GM21723 (cell line): ENCODE measurements around the gene SLC39A11.

Source experiments
- ATAC-seq: cut with Tn5 transposase; IDR thresholded peaks from one replicate; pipeline ENCODE4 v1.9.1; 2021; ENCODE audit warnings: mild to moderate bottlenecking, moderate library complexity; ENCODE audit not compliant: unreplicated experiment

Gene SLC39A11

DNA sequence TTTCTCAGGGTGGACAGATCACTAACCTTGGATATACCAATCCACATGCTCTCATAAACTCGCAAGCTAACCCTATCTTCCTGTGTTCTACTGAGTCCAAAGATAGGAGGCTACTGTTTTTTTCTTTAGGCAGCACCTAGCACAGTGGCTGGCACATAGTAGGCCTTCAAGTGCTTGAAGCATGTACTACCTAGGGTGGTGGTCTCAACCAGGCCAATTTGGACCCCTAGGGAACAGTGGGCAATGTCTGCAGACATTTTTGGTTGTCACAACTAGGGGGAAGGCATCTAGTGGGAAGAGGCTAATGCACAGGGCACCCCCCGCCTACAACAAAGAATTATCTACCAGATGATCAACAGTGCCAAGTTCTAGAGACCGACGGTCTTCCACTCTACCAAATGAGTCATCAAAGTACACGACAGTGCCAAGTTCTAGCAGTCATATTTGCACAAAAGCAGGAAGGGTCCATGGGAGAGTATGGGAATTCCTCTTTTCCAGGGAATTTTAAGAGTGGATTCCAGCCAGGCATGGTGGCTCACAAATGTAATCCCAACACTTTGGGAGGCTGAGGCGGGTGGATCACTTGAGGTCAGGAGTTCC is 390.3 kb downstream of the SLC39A11 start:
- ATAC-seq: no peak

GRCh38 chr17:72700226-72700625 is 392.3 kb downstream of the SLC39A11 start:
- no peak for ATAC-seq

GRCh38 chr17:72699545-72699944 is 392.9 kb downstream of the SLC39A11 start:
- no peak for ATAC-seq

GRCh38 chr17:72697602-72698146 is 394.8 kb downstream of the SLC39A11 start:
- no peak for ATAC-seq

DNA sequence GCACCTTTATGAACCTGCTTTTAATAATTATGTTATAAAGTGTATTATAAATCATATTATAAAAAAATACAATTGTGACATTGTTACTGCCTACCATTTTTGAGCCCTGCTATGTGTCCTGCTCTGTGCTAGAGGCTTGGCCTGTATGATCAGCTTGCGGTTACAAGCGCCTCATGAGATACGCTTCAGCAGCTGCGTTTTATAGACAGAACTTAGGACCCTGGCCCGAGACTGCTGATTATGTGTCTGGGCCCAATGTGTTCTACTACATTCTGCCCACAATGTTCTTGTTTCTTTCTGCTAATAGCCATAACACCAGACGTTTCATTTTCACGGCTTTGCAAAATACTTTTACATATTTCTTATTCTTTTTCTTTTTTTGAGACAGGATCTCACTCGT is 395.8 kb downstream of the SLC39A11 start:
- no peak for ATAC-seq

GRCh38 chr17:72696156-72696555 is 396.3 kb downstream of the SLC39A11 start:
- ATAC-seq: no peak

- ATAC-seq: no peak
These were observed 398.5 kb downstream of the SLC39A11 start for GRCh38 chr17:72693956-72694355.

DNA sequence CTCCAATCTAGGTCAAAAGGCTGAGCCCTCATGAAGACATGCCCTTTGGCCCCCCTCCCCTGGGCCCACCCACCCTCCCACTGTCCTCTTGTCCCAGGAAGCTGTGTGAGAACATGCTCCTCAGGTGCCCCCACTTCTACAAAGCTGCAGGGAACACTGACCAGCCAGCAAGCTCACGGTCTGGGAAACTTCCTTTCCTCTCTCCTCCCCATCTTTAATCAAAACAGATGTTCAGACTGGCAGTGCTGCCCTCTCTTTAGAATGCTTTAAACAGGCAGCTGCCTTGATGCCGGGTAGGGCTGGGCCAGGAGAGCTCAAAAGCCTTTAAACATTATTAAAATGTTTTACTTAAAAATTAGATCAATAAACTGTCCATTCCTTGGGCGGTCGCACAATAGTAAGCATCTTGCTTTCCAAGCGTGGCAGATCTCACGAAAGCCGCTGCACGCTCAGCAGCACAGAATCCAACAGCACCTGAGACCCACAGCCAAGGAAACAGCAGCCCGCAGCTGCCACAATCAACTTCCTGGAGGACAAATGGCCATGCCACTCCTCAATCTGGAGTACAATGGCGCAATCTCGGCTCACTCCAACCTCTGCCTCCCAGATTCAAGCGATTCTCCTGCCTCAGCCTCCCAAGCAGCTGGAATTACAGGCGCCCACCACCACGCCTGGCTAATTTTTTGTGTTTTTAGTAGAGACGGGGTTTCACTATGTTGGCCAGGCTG is 399.2 kb downstream of the SLC39A11 start:
- no peak for ATAC-seq

- no peak for ATAC-seq
These were observed 399.8 kb downstream of the SLC39A11 start for GRCh38 chr17:72692676-72693075.

- ATAC-seq: no peak
These were observed 400.9 kb downstream of the SLC39A11 start for GRCh38 chr17:72691586-72691985.

- no peak for ATAC-seq
These were observed 401.5 kb downstream of the SLC39A11 start for GRCh38 chr17:72691017-72691416.

DNA sequence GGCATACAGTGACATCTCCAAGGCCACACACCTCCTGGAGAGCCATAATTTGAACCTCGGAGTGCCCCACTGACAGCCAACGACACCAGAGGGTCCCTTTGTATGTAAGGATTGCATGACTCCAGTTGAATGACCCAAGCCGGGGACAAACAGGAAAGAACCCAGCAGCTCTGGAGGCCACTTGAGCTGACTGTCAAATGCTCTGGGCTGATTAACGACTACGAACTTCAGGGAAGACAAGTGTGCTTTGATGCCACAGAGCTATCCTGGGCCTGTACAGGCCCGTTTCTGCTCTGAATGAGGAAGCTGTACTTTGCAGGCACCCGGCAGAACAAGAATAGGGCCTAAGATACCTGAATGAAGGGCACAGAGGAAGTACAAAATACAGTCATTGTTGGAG is 404.6 kb downstream of the SLC39A11 start:
- no peak for ATAC-seq

- no peak for ATAC-seq
These were observed 408.0 kb downstream of the SLC39A11 start for GRCh38 chr17:72684405-72685020.

DNA sequence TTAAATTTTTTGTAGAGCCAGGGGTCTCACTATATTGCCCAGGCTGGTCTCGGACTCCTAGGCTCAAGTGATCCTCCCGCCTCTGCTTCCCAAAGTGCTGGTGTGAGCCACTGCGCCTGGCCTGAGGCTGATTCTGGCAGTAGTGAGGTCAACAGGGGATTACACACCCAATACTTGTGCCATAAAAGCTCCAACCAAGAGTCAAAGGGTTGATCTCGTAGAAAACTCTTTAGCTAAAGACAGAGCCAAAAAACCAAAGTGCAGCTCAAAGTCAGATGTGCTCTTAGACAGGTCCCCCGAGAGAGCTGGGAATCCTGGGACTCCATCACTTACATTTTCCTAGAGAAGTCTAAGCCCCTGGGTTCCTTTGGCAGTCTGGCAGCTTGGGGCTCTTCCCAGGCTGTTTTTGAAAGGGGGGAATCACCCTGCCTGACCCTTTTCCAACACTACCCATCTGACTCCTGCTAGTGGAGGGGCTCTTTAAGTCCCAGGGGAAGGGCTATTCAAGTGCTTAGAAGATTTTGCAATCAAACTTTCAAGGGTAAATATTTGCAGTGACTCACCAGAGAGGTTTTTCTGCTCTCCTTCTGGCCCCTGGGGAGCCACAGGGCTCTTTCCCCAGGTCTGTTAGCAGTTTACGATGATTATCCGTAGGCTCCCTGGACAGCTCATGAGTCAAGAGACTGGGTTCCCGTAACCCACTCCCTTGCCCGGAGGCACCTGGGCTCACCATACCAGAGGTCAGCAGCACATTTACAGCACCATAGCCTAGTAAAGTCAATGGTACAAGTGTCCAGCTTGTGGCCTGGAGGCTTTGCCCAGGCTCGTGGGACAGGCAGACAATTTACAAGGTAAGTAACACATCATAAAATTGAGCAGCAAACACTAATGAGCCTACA is 408.7 kb downstream of the SLC39A11 start:
- ATAC-seq: no peak

DNA sequence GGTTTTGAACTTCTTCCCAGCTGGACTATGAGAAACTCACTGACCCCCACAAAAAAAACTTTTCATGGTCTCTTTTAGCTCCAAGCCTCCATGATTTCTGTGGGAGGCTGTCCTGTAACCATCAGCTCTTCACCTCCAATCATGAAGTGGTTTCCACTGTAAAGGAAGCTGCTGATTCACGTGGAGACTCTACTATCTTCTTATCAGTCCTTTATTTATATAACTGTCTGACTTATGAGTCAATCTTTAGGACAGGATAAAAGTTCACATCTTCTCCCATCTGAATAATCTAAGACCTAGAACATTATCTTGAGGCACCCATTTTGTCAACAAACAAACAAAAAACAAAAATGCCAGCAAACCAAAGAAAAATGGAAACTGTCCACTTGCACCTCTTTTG is 409.9 kb downstream of the SLC39A11 start:
- no peak for ATAC-seq

- no peak for ATAC-seq
These were observed 410.6 kb downstream of the SLC39A11 start for GRCh38 chr17:72681844-72682243.

DNA sequence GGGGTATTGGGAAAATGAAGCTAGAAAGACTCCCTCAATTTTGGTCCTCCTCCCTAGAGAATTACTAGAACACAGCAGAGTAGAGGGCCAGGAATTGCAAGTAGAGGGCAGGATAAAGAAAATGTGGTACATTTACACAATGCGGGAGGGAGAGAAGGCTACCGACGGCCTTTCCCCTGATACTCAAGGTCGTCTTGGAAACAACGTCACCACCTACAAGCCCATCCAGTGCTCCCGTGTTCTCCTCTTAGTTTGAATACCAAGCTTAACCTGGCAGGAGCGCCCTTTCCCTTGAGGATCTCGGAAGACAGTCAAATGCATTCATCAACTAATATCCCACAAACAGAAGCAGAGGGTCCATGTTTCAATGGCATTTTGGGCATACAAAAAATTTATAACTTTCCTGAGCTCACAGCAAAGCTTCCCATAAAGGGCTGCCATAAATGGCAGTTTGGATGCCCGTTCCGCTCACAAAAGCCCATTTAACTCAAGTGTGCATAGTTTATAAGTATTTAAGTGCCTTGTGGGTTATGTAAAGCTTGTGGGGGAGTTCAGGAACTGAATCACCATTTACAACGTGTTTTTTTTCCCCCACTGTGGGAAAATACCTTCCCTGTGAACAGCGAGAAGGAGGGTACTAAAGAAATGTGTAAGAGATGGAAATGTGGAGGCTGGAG is 414.6 kb downstream of the SLC39A11 start:
- no peak for ATAC-seq

DNA sequence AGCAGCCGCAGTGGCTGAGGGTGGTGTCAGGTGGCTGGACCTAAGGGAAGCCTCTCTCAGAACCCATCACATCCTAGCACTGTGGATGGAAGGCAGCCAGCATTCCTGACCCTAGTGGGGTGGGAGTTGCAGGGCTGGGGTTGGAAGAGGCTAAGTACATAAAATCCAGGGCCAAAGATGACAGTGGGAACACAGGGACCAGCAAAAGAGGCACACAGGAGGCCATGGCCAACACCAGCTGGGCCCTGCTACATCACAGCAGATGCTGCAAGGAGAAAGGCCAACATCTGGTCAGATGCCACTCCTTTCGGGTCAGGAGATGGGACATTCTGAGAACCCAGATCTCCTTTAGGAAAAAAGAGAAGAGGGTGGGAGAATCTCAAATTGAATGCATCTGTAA is 415.4 kb downstream of the SLC39A11 start:
- no peak for ATAC-seq

DNA sequence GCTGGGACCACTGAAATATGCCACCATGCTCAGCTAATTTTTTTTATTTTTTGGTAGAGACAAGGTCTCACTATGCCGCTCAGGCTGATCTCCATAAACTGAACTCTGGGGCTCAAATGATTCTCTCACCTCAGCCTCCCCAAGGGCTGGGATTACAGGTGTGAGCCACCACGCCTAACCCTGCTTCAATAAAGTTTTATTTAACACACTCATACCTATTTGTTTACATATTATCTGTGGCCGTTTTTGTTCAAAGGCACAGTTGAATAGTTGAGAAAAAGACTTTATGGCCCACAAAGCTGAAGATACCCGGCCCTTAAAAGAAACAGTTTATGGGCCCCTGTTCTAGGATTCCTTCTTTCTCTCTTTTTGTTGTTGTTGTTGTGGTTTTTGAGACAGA is 419.8 kb downstream of the SLC39A11 start:
- no peak for ATAC-seq

DNA sequence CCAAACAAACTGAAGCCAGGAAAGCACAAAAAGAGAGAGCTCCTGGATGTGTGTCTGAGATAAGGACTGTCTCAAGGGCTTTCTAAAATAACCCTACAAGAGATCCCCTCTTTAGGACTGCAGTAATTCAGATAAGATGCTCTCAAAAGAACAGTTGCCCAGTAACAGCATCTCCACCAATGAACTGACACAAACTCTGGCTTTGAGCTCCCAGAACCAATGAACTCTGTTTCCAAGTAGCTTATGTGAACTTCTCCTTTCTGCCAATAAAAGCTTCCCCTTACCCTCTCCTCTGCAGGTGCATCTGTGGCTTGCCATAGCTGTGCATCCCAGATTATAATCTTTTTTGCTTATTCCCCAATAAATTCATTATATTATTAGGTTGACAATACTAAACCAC is 421.5 kb downstream of the SLC39A11 start:
- ATAC-seq: no peak
